ENCODE data around the gene ATXN1L. TPM values are rescaled to one million over a fixed set of nuclear protein-coding genes. Genes with fewer than 3 reads are reported as not detected.
"Not testable (repeated sequence)": the region's sequence is repeated elsewhere in the genome, so short reads cannot be mapped to it uniquely, and the experiment has no call there.

Gene ATXN1L
- total RNA-seq, 2 experiments from 2014 or later: 15.4 to 16.9 TPM

- DNase-seq (no peak), ATAC-seq (peak; percentile 55)
- H3K36me3 Mint-ChIP-seq (ENCODE audit: low read depth): peaks cover 6% of the 10 kb centered on the region
- H3K4me3 Mint-ChIP-seq: no peak overlapping the region
- POLR2A ChIA-PET: interaction anchor here (0.6 kb wide), 2 partner anchors 42 to 74 kb away, joined by 3 to 8 read pairs; no protein-coding TSS in a partner anchor
- H3K4me1 Mint-ChIP-seq: peaks cover 12% of the 10 kb centered on the region
- CTCF ChIA-PET: interaction anchor here (0.6 kb wide), 3 partner anchors 9 to 47 kb away, joined by 3 read pairs; no protein-coding TSS in a partner anchor
- H3K27ac Mint-ChIP-seq: no peak overlapping the region
- H3K9me3 Mint-ChIP-seq (ENCODE audit: low read depth): no peaks in the 10 kb centered on the region
- H3K27me3 Mint-ChIP-seq: no peaks in the 10 kb centered on the region
- intact Hi-C loops (cut with DNase I, micrococcal nuclease): no loop called here
Observed at GRCh38 chr16:71830359-71830758, 15.4 kb upstream of the ATXN1L start.

- ATAC-seq (peak; percentile 79), DNase-seq (peak; percentile 43)
- H3K4me1 Mint-ChIP-seq; H3K27me3 Mint-ChIP-seq; POLR2A ChIA-PET; H3K9me3 Mint-ChIP-seq (ENCODE audit: low read depth); H3K27ac Mint-ChIP-seq; H3K4me3 Mint-ChIP-seq; H3K36me3 Mint-ChIP-seq (ENCODE audit: low read depth); intact Hi-C loops (cut with DNase I, micrococcal nuclease): not testable (repeated sequence)
- CTCF ChIA-PET: interaction anchor here (0.5 to 0.6 kb wide), 2 partner anchors 26 to 101 kb away, joined by 3 read pairs; no protein-coding TSS in a partner anchor
Observed at GRCh38 chr16:71831698-71832097, 14.1 kb upstream of the ATXN1L start.

GRCh38 chr16:71832112-71832511 is 13.7 kb upstream of the ATXN1L start:
- H3K4me3 Mint-ChIP-seq; H3K9me3 Mint-ChIP-seq (ENCODE audit: low read depth); H3K4me1 Mint-ChIP-seq; ATAC-seq; H3K36me3 Mint-ChIP-seq (ENCODE audit: low read depth); POLR2A ChIA-PET; intact Hi-C loops (cut with DNase I, micrococcal nuclease); H3K27me3 Mint-ChIP-seq; H3K27ac Mint-ChIP-seq; DNase-seq: not testable (repeated sequence)
- CTCF ChIA-PET: interaction anchor here (0.5 to 0.6 kb wide), 2 partner anchors 26 to 100 kb away, joined by 3 read pairs; no protein-coding TSS in a partner anchor

GRCh38 chr16:71834291-71834690 is 11.5 kb upstream of the ATXN1L start:
- Mint-ChIP-seq H3K4me3 (no peak overlapping the region), H3K9me3 (ENCODE audit: low read depth) (no peaks in the 10 kb centered on the region), H3K36me3 (ENCODE audit: low read depth) (no peaks in the 10 kb centered on the region), H3K4me1 (peaks cover 8% of the 10 kb centered on the region), H3K27ac (no peak overlapping the region), H3K27me3 (no peaks in the 10 kb centered on the region)
- CTCF ChIA-PET: interaction anchor here (1.0 to 1.4 kb wide), 3 partner anchors 8 to 56 kb away, joined by 3 read pairs; no protein-coding TSS in a partner anchor
- intact Hi-C loops (cut with DNase I, micrococcal nuclease): no loop called here
- POLR2A ChIA-PET: no interaction called here
- DNase-seq (no peak), ATAC-seq (no peak)

GRCh38 chr16:71837150-71837549 is 8.6 kb upstream of the ATXN1L start:
- H3K27ac Mint-ChIP-seq: no peak overlapping the region
- peaks cover 8% of the 10 kb centered on the region for H3K4me1 Mint-ChIP-seq

GRCh38 chr16:71840052-71840451 is 5.7 kb upstream of the ATXN1L start:
- no peaks in the 10 kb centered on the region for H3K36me3 Mint-ChIP-seq (ENCODE audit: low read depth)
- no peak overlapping the region for H3K4me3 Mint-ChIP-seq
- ChIA-PET CTCF (interaction anchor here (0.6 to 0.7 kb wide), 2 partner anchors 10 to 69 kb away, joined by 3 read pairs; no protein-coding TSS in a partner anchor), POLR2A (no interaction called here)
- intact Hi-C loops (cut with DNase I, micrococcal nuclease): loop anchor here in 1 of 2 experiments (10.0 kb wide), 1 partner anchor 355 kb away; the partner anchor contains the start of gene ZNF19
- no peak for ATAC-seq
- no peaks in the 10 kb centered on the region for H3K9me3 Mint-ChIP-seq (ENCODE audit: low read depth)
- peaks cover 21% of the 10 kb centered on the region for H3K4me1 Mint-ChIP-seq
- H3K27me3 Mint-ChIP-seq: no peaks in the 10 kb centered on the region
- DNase-seq: no peak
- H3K27ac Mint-ChIP-seq: no peak overlapping the region

More at GRCh38 chr16:71837150-71837549, 8.6 kb upstream of the ATXN1L start:
- intact Hi-C loops (cut with DNase I, micrococcal nuclease): no loop called here
- POLR2A ChIA-PET: no interaction called here
- no peak for ATAC-seq
- Mint-ChIP-seq H3K9me3 (ENCODE audit: low read depth) (no peaks in the 10 kb centered on the region), H3K36me3 (ENCODE audit: low read depth) (no peaks in the 10 kb centered on the region), H3K4me3 (no peak overlapping the region), H3K27me3 (no peaks in the 10 kb centered on the region)
- no peak for DNase-seq
- CTCF ChIA-PET: no interaction called here

- intact Hi-C loops (cut with DNase I, micrococcal nuclease): loop anchor here (2.0 to 10.0 kb wide), 2 partner anchors 27 to 359 kb away; partner anchors contain the start of gene ZNF19 (in 1 of the 2)
- no peak for DNase-seq
- no peak for ATAC-seq
- Mint-ChIP-seq H3K4me1 (peaks cover 43% of the 10 kb centered on the region), H3K4me3 (no peak overlapping the region), H3K36me3 (ENCODE audit: low read depth) (peaks cover 6% of the 10 kb centered on the region), H3K27ac (peak overlapping the region; percentile 47), H3K9me3 (ENCODE audit: low read depth) (no peaks in the 10 kb centered on the region), H3K27me3 (no peaks in the 10 kb centered on the region)
- POLR2A ChIA-PET: interaction anchor here (1.2 kb wide), 1 partner anchor 35 kb away, joined by 4 read pairs; the partner anchor contains the start of gene AP1G1
- CTCF ChIA-PET: interaction anchor here (0.7 to 2.1 kb wide), 4 partner anchors 10 to 118 kb away, joined by 3 to 6 read pairs (median 4); partner anchors contain the start of gene ZNF821
Observed at GRCh38 chr16:71843572-71843971, 2.2 kb upstream of the ATXN1L start.

GRCh38 chr16:71846431-71846830 is 655 bp downstream of the ATXN1L start:
- ChIA-PET POLR2A (interaction anchor here (0.5 to 1.0 kb wide), 3 partner anchors 19 to 46 kb away, joined by 3 to 7 read pairs (median 4); no protein-coding TSS in a partner anchor), CTCF (interaction anchor here (0.7 to 2.5 kb wide), 5 partner anchors 26 to 57 kb away, joined by 3 to 12 read pairs (median 3); partner anchors contain the start of gene ZNF821)
- peak overlapping the region; percentile 79 for H3K27ac Mint-ChIP-seq
- ATAC-seq (no peak), DNase-seq (peak; percentile 52)
- no peaks in the 10 kb centered on the region for H3K9me3 Mint-ChIP-seq (ENCODE audit: low read depth)
- intact Hi-C loops (cut with DNase I, micrococcal nuclease): loop anchor here (2.0 to 10.0 kb wide), 3 partner anchors 18 to 362 kb away; partner anchors contain the start of genes ZNF19 (in 1 of the 2) and ZNF821 (in 1 of the 2)
- peaks cover 43% of the 10 kb centered on the region for H3K4me1 Mint-ChIP-seq
- no peaks in the 10 kb centered on the region for H3K27me3 Mint-ChIP-seq
- H3K4me3 Mint-ChIP-seq: peak overlapping the region; percentile 87
- peaks cover 18% of the 10 kb centered on the region for H3K36me3 Mint-ChIP-seq (ENCODE audit: low read depth)

- Mint-ChIP-seq H3K27me3 (no peaks in the 10 kb centered on the region), H3K4me3 (peak overlapping the region; percentile 87), H3K27ac (peak overlapping the region; percentile 79), H3K9me3 (ENCODE audit: low read depth) (no peaks in the 10 kb centered on the region), H3K36me3 (ENCODE audit: low read depth) (peaks cover 18% of the 10 kb centered on the region), H3K4me1 (peaks cover 44% of the 10 kb centered on the region)
- DNase-seq (no peak), ATAC-seq (no peak)
- ChIA-PET POLR2A (interaction anchor here (1.0 kb wide), 1 partner anchor 36 kb away, joined by 3 read pairs; no protein-coding TSS in a partner anchor), CTCF (interaction anchor here (0.7 to 2.5 kb wide), 4 partner anchors 25 to 58 kb away, joined by 3 to 12 read pairs (median 6); partner anchors contain the start of gene ZNF821)
- intact Hi-C loops (cut with DNase I, micrococcal nuclease): loop anchor here (2.0 to 10.0 kb wide), 3 partner anchors 18 to 362 kb away; partner anchors contain the start of genes ZNF19 (in 1 of the 2) and ZNF821 (in 1 of the 2)
Observed at GRCh38 chr16:71847096-71847495, 1.3 kb downstream of the ATXN1L start.

- ATAC-seq (no peak), DNase-seq (no peak)
- POLR2A ChIA-PET: no interaction called here
- H3K4me1 Mint-ChIP-seq: peaks cover 45% of the 10 kb centered on the region
- no peaks in the 10 kb centered on the region for H3K27me3 Mint-ChIP-seq
- H3K4me3 Mint-ChIP-seq: no peak overlapping the region
- H3K36me3 Mint-ChIP-seq (ENCODE audit: low read depth): peaks cover 23% of the 10 kb centered on the region
- CTCF ChIA-PET: interaction anchor here (2.5 kb wide), 1 partner anchor 34 kb away, joined by 12 read pairs; the partner anchor contains the start of gene ZNF821
- H3K27ac Mint-ChIP-seq: no peak overlapping the region
- H3K9me3 Mint-ChIP-seq (ENCODE audit: low read depth): no peaks in the 10 kb centered on the region
- intact Hi-C loops (cut with DNase I, micrococcal nuclease): loop anchor here (1.0 to 10.0 kb wide), 3 partner anchors 12 to 364 kb away; partner anchors contain the start of genes ZNF19 (in 1 of the 2) and ZNF821 (in 1 of the 2)
Observed at GRCh38 chr16:71848622-71849021, 2.8 kb downstream of the ATXN1L start.

GRCh38 chr16:71851746-71852145 is 6.0 kb downstream of the ATXN1L start:
- no peak overlapping the region for H3K4me3 Mint-ChIP-seq
- peaks cover 65% of the 10 kb centered on the region for H3K4me1 Mint-ChIP-seq
- ATAC-seq (no peak), DNase-seq (no peak)
- H3K9me3 Mint-ChIP-seq (ENCODE audit: low read depth): no peaks in the 10 kb centered on the region
- ChIA-PET CTCF (interaction anchor here (1.0 kb wide), 1 partner anchor 21 kb away, joined by 4 read pairs; no protein-coding TSS in a partner anchor), POLR2A (interaction anchor here (0.5 to 0.6 kb wide), 2 partner anchors 54 to 62 kb away, joined by 4 to 8 read pairs; no protein-coding TSS in a partner anchor)
- intact Hi-C loops (cut with DNase I, micrococcal nuclease): no loop called here
- no peak overlapping the region for H3K27ac Mint-ChIP-seq
- H3K27me3 Mint-ChIP-seq: no peaks in the 10 kb centered on the region
- peaks cover 30% of the 10 kb centered on the region for H3K36me3 Mint-ChIP-seq (ENCODE audit: low read depth)

All from activated CD4-positive, alpha-beta T cell treated with anti-CD3 and anti-CD28 coated beads for 36 hours (primary cell).